HEK293 (cell line): Measurements from ENCODE around the gene RPP30.

Experiments
- CTCF ChIA-PET: fragments of 350-600 bp; formaldehyde crosslinking; extraction: SDS; loops from one replicate; lab custom pipeline; 2021; ENCODE audit warnings: antibody characterized with exemption; lab: Yijun Ruan, JAX
- POLR2A ChIA-PET: fragments of 300-600 bp; formaldehyde crosslinking; extraction: SDS; loops from one replicate; lab custom pipeline; 2020; ENCODE audit warnings: antibody characterized with exemption, inconsistent platforms; lab: Yijun Ruan, JAX
- H3K27ac ChIP-seq: fragments of 200-500 bp; sonication (Bioruptor generic); 2 replicates; pipeline ENCODE4 v1.5.1; 2014; ENCODE audit warnings: low read depth, low read length, control low read depth, inconsistent platforms; ENCODE audit errors: extremely low read depth
- H3K36me3 ChIP-seq, 2 experiments: fragments of 200-500 bp in 1 of 2; sonication (Bioruptor generic) in 1 of 2; 1 replicate in 1 of 2; 2 replicates in 1 of 2; pipeline ENCODE4 v1.5.1; 2014 to 2017; ENCODE audit warnings: inconsistent platforms in 2 of 2, low read length in 2 of 2; ENCODE audit not compliant: control insufficient read depth in 2 of 2, insufficient read depth in 1 of 2
- H3K4me1 ChIP-seq: fragments of 200-500 bp; sonication (Bioruptor generic); 2 replicates; pipeline ENCODE4 v1.5.1; 2014; ENCODE audit warnings: mild to moderate bottlenecking, low read length, inconsistent platforms; ENCODE audit not compliant: control insufficient read depth, insufficient read depth
- H3K4me3 ChIP-seq: 2 replicates; pipeline ENCODE4 v1.5.1; 2011; ENCODE audit warnings: low read depth, mild to moderate bottlenecking, control low read depth, low read length, moderate library complexity
- H3K9me3 ChIP-seq: fragments of 200-500 bp; sonication (Bioruptor generic); 2 replicates; pipeline ENCODE4 v1.5.1; 2014; ENCODE audit warnings: low read depth, low read length, inconsistent platforms; ENCODE audit not compliant: control insufficient read depth, insufficient read depth
- HIC1 ChIP-seq: fragments of 450-650 bp; formaldehyde crosslinking; IDR thresholded peaks from 2 replicates; pipeline ENCODE4 v1.5.1; 2016; ENCODE audit warnings: missing biosample characterization, missing genetic modification characterization
- RBAK ChIP-seq: fragments of 450-650 bp; formaldehyde crosslinking; IDR thresholded peaks from 2 replicates; pipeline ENCODE4 v1.5.1; 2016; ENCODE audit warnings: missing biosample characterization, missing genetic modification characterization
- SP3 ChIP-seq: fragments of 450-650 bp; formaldehyde crosslinking; IDR thresholded peaks from 2 replicates; pipeline ENCODE4 v1.5.1; 2016; ENCODE audit warnings: missing biosample characterization, missing genetic modification characterization
- ZFP3 ChIP-seq: fragments of 450-650 bp; formaldehyde crosslinking; IDR thresholded peaks from 2 replicates; pipeline ENCODE4 v1.5.1; 2016; ENCODE audit warnings: low read depth, missing biosample characterization, missing genetic modification characterization
- ZNF148 ChIP-seq: fragments of 450-650 bp; formaldehyde crosslinking; IDR thresholded peaks from 2 replicates; pipeline ENCODE4 v1.5.0; 2017; ENCODE audit warnings: missing biosample characterization, missing genetic modification characterization, borderline replicate concordance
- ZNF248 ChIP-seq: fragments of 450-650 bp; formaldehyde crosslinking; IDR thresholded peaks from 2 replicates; pipeline ENCODE4 v1.5.1; 2017; ENCODE audit warnings: missing biosample characterization, missing genetic modification characterization
- ZNF292 ChIP-seq: fragments of 450-650 bp; formaldehyde crosslinking; IDR thresholded peaks from 2 replicates; pipeline ENCODE4 v1.5.1; 2016; ENCODE audit warnings: low read depth, missing biosample characterization, missing genetic modification characterization, borderline replicate concordance
- ZNF398 ChIP-seq: fragments of 450-650 bp; formaldehyde crosslinking; IDR thresholded peaks from 2 replicates; pipeline ENCODE4 v1.5.1; 2017; ENCODE audit warnings: missing biosample characterization, missing genetic modification characterization
- ZNF544 ChIP-seq: fragments of 450-650 bp; formaldehyde crosslinking; IDR thresholded peaks from 2 replicates; pipeline ENCODE4 v1.5.0; 2017; ENCODE audit warnings: missing biosample characterization, missing genetic modification characterization
- ZNF549 ChIP-seq: fragments of 450-650 bp; IDR thresholded peaks from 2 replicates; pipeline ENCODE4 v1.5.1; 2018; ENCODE audit warnings: missing biosample characterization, missing genetic modification characterization, mild to moderate bottlenecking, inconsistent platforms, moderate library complexity
- ZNF600 ChIP-seq: fragments of 450-650 bp; formaldehyde crosslinking; IDR thresholded peaks from 2 replicates; pipeline ENCODE4 v1.5.1; 2016; ENCODE audit warnings: missing biosample characterization, missing genetic modification characterization
- ZNF623 ChIP-seq: fragments of 450-650 bp; formaldehyde crosslinking; IDR thresholded peaks from 2 replicates; pipeline ENCODE4 v1.5.1; 2016; ENCODE audit warnings: missing biosample characterization, missing genetic modification characterization
- ZNF639 ChIP-seq: fragments of 450-650 bp; formaldehyde crosslinking; IDR thresholded peaks from 2 replicates; pipeline ENCODE4 v1.5.1; 2016; ENCODE audit warnings: missing biosample characterization, missing genetic modification characterization
- ZNF704 ChIP-seq: fragments of 450-650 bp; formaldehyde crosslinking; IDR thresholded peaks from 2 replicates; pipeline ENCODE4 v1.5.1; 2016; ENCODE audit warnings: missing biosample characterization, missing genetic modification characterization
- ZNF792 ChIP-seq: fragments of 450-650 bp; formaldehyde crosslinking; IDR thresholded peaks from 2 replicates; pipeline ENCODE4 v1.5.1; 2016; ENCODE audit warnings: missing biosample characterization, missing genetic modification characterization

The RPP30 gene

GRCh38 chr10:90885176-90885575 is 13.4 kb downstream of the RPP30 start:
- H3K4me1 ChIP-seq = no peaks in the 10 kb centered on the region
- CTCF ChIA-PET = interaction anchor here (0.7 to 1.4 kb wide), 2 partner anchors 27 to 951 kb away, joined by 3 to 5 read pairs; no protein-coding TSS in a partner anchor
- no peak for TF ChIP-seq ZNF792 (tag by site-specific recombination)
- no peaks in the 10 kb centered on the region for H3K9me3 ChIP-seq
- no peak overlapping the region for H3K4me3 ChIP-seq
- POLR2A ChIA-PET = no interaction called here
- H3K27ac ChIP-seq = no peak overlapping the region
- peaks cover 65 to 88% of the 10 kb centered on the region in 2 experiments for H3K36me3 ChIP-seq

- Histone ChIP-seq H3K36me3 (peaks cover 59 to 90% of the 10 kb centered on the region in 2 experiments), H3K27ac (no peak overlapping the region), H3K9me3 (no peaks in the 10 kb centered on the region), H3K4me1 (no peaks in the 10 kb centered on the region), H3K4me3 (no peak overlapping the region)
- TF ChIP-seq ZNF704 (tag by site-specific recombination) = no peak
- TF ChIP-seq ZNF398 (tag by site-specific recombination) = no peak
- no peak for TF ChIP-seq ZNF544 (tag by site-specific recombination)
- TF ChIP-seq ZNF248 (tag by site-specific recombination) = no peak
- ChIA-PET CTCF (interaction anchor here (0.7 to 3.1 kb wide), 4 partner anchors 8 to 363 kb away, joined by 3 to 32 read pairs (median 6); no protein-coding TSS in a partner anchor), POLR2A (interaction anchor here (0.7 kb wide), 1 partner anchor 242 kb away, joined by 3 read pairs; no protein-coding TSS in a partner anchor)
Observed at GRCh38 chr10:90887555-90887954, 15.8 kb downstream of the RPP30 start.

GRCh38 chr10:90888387-90888786 is 16.6 kb downstream of the RPP30 start:
- no peak overlapping the region for H3K27ac ChIP-seq
- no peak for TF ChIP-seq ZNF549 (tag by site-specific recombination)
- TF ChIP-seq ZNF623 (tag by site-specific recombination) = no peak
- no peak for TF ChIP-seq ZNF292 (tag by site-specific recombination)
- TF ChIP-seq RBAK = no peak
- TF ChIP-seq ZFP3 (tag by site-specific recombination) = no peak
- no peak for TF ChIP-seq ZNF600
- no peak for TF ChIP-seq HIC1 (tag by site-specific recombination)
- TF ChIP-seq ZNF639 (tag by site-specific recombination) = no peak
- TF ChIP-seq SP3 (tag by site-specific recombination) = no peak
- no peak for TF ChIP-seq ZNF148
- no peaks in the 10 kb centered on the region for H3K9me3 ChIP-seq
- ChIA-PET POLR2A (no interaction called here), CTCF (interaction anchor here (0.6 to 3.1 kb wide), 6 partner anchors 9 to 1813 kb away, joined by 3 to 32 read pairs (median 4); partner anchors contain the start of gene RPP30)
- peaks cover 60 to 94% of the 10 kb centered on the region in 2 experiments for H3K36me3 ChIP-seq
- no peak overlapping the region for H3K4me3 ChIP-seq
- no peaks in the 10 kb centered on the region for H3K4me1 ChIP-seq
